Glutamatergic neuron (in vitro differentiated cells): ENCODE results near the gene DDX23. TPM values are rescaled to one million over a fixed set of nuclear protein-coding genes. Genes with fewer than 3 reads are reported as not detected.

Experiments
- DNase-seq: peaks from one replicate; pipeline ENCODE4 v3.0.0; 2022
- H3K27ac Mint-ChIP-seq: one replicate; pipeline ENCODE4 v1.8.0; 2020; ENCODE audit warnings: mild to moderate bottlenecking, mixed read lengths, inconsistent platforms; ENCODE audit not compliant: unreplicated experiment
- H3K27me3 Mint-ChIP-seq: one replicate; pipeline ENCODE4 v1.8.0; 2020; ENCODE audit warnings: mild to moderate bottlenecking, moderate library complexity, mixed read lengths, inconsistent platforms; ENCODE audit not compliant: unreplicated experiment
- H3K36me3 Mint-ChIP-seq: one replicate; pipeline ENCODE4 v1.8.0; 2020; ENCODE audit warnings: mild to moderate bottlenecking, mixed read lengths, inconsistent platforms; ENCODE audit not compliant: unreplicated experiment
- H3K4me1 Mint-ChIP-seq: one replicate; pipeline ENCODE4 v1.8.0; 2020; ENCODE audit warnings: mild to moderate bottlenecking, low read depth, mixed read lengths, inconsistent platforms; ENCODE audit not compliant: unreplicated experiment
- H3K4me3 Mint-ChIP-seq: one replicate; pipeline ENCODE4 v1.8.0; 2020; ENCODE audit warnings: mild to moderate bottlenecking, mixed read lengths, inconsistent platforms; ENCODE audit not compliant: unreplicated experiment
- H3K9me3 Mint-ChIP-seq: one replicate; pipeline ENCODE4 v1.8.0; 2020; ENCODE audit warnings: mild to moderate bottlenecking, moderate library complexity, mixed read lengths, inconsistent platforms; ENCODE audit not compliant: unreplicated experiment
- CTCF ChIP-seq: fragments of 200-600 bp; sonication (generic); IDR thresholded peaks from one replicate; pipeline ENCODE4 v1.5.0; 2021; ENCODE audit not compliant: partially characterized antibody, unreplicated experiment
- total RNA-seq: library from RNA; stranded (reverse); fragmentation: NEBNext Ultra II Directional; extraction: Animal tissue kit (Norgen Biotek cat#: 25700); gene quantifications from one replicate; pipeline ENCODE4 v1.2.1, GENCODE V29; 2021; ENCODE audit not compliant: unreplicated experiment

The DDX23 gene
- total RNA-seq, 1 donor from 2014 or later: 65.7 TPM

- Mint-ChIP-seq H3K27me3 (peaks cover 7% of the 10 kb centered on the region), H3K36me3 (no peaks in the 10 kb centered on the region), H3K27ac (no peak overlapping the region), H3K4me1 (peaks cover 4% of the 10 kb centered on the region), H3K9me3 (peaks cover 4% of the 10 kb centered on the region), H3K4me3 (peak overlapping the region; percentile 83)
- peak; percentile 89 for TF ChIP-seq CTCF
- DNase-seq: peak; percentile 93
Measured at GRCh38 chr12:48890657-48891418, 38.9 kb upstream of the DDX23 start.

GRCh38 chr12:48889679-48890078, 37.7 kb upstream of the DDX23 start:
- Mint-ChIP-seq H3K27me3 (peaks cover 9% of the 10 kb centered on the region), H3K4me3 (no peak overlapping the region), H3K36me3 (no peaks in the 10 kb centered on the region), H3K9me3 (peaks cover 4% of the 10 kb centered on the region), H3K27ac (no peak overlapping the region), H3K4me1 (peaks cover 4% of the 10 kb centered on the region)
- no peak for TF ChIP-seq CTCF
- DNase-seq: no peak

GRCh38 chr12:48883305-48884161, 31.6 kb upstream of the DDX23 start:
- TF ChIP-seq CTCF: no peak
- Mint-ChIP-seq H3K27ac (peak overlapping the region; percentile 17), H3K4me1 (peaks cover 16% of the 10 kb centered on the region), H3K36me3 (no peaks in the 10 kb centered on the region), H3K9me3 (peaks cover 2% of the 10 kb centered on the region), H3K27me3 (peaks cover 2% of the 10 kb centered on the region), H3K4me3 (peak overlapping the region; percentile 43)
- no peak for DNase-seq

- peaks cover 2% of the 10 kb centered on the region for H3K27me3 Mint-ChIP-seq
- H3K27ac Mint-ChIP-seq: no peak overlapping the region
- peaks cover 2% of the 10 kb centered on the region for H3K9me3 Mint-ChIP-seq
- H3K36me3 Mint-ChIP-seq: no peaks in the 10 kb centered on the region
- peak overlapping the region; percentile 43 for H3K4me3 Mint-ChIP-seq
- peaks cover 16% of the 10 kb centered on the region for H3K4me1 Mint-ChIP-seq
- TF ChIP-seq CTCF: no peak
- no peak for DNase-seq
Measured at GRCh38 chr12:48882972-48883304, 31.0 kb upstream of the DDX23 start.

- H3K4me3 Mint-ChIP-seq: no peak overlapping the region
- H3K36me3 Mint-ChIP-seq: no peaks in the 10 kb centered on the region
- H3K9me3 Mint-ChIP-seq: peaks cover 2% of the 10 kb centered on the region
- no peak for TF ChIP-seq CTCF
- H3K4me1 Mint-ChIP-seq: peaks cover 16% of the 10 kb centered on the region
- no peak for DNase-seq
- peaks cover 2% of the 10 kb centered on the region for H3K27me3 Mint-ChIP-seq
- peak overlapping the region; percentile 29 for H3K27ac Mint-ChIP-seq
Measured at GRCh38 chr12:48882315-48882687, 30.3 kb upstream of the DDX23 start.
